NCI-H345 treated with DMSO at 0.1 percent for 48 hours (cell line): Measurements from ENCODE around the gene SF1.

Source experiments
- DNase-seq: peaks from one replicate; lab custom pipeline; 2025; ENCODE audit not compliant: unreplicated experiment; lab: John Stamatoyannopoulos, UW

SF1 gene

GRCh38 chr11:64762674-64763525 lies 15.4 kb downstream of the SF1 start:
- DNase-seq: peak; percentile 22

GRCh38 chr11:64762277-64762673 lies 16.1 kb downstream of the SF1 start:
- no peak for DNase-seq

GRCh38 chr11:64760759-64761420 lies 17.5 kb downstream of the SF1 start:
- DNase-seq: no peak

GRCh38 chr11:64759722-64760719 lies 18.3 kb downstream of the SF1 start, which contains the start of gene PYGM:
Gene PYGM (minus strand): TSS chr11:64759974. CDS start chr11:64759898, 76 bp downstream.
- no peak for DNase-seq

GRCh38 chr11:64759131-64759721 lies 19.1 kb downstream of the SF1 start:
- no peak for DNase-seq

GRCh38 chr11:64758330-64759079 lies 19.8 kb downstream of the SF1 start:
- no peak for DNase-seq

- DNase-seq: no peak
These were observed 20.6 kb downstream of the SF1 start for GRCh38 chr11:64757549-64758329.

GRCh38 chr11:64755681-64756361 lies 22.5 kb downstream of the SF1 start:
- DNase-seq: no peak

GRCh38 chr11:64754919-64755662 lies 23.3 kb downstream of the SF1 start:
- no peak for DNase-seq

GRCh38 chr11:64754124-64754918 lies 24.0 kb downstream of the SF1 start:
- DNase-seq: no peak

GRCh38 chr11:64753380-64754123 lies 24.8 kb downstream of the SF1 start:
- DNase-seq: no peak

- DNase-seq: no peak
These were observed 25.3 kb downstream of the SF1 start for GRCh38 chr11:64753019-64753379.

GRCh38 chr11:64752175-64752970 lies 26.0 kb downstream of the SF1 start:
- DNase-seq: no peak

GRCh38 chr11:64751580-64751979 lies 26.8 kb downstream of the SF1 start:
- no peak for DNase-seq

- DNase-seq: no peak
These were observed 27.2 kb downstream of the SF1 start for GRCh38 chr11:64751136-64751535.
